Psoas muscle (tissue), 8 donors: Measurements from ENCODE around the gene FAM131C. TPM values are rescaled to one million over a fixed set of nuclear protein-coding genes. Genes with fewer than 3 reads are reported as not detected.
"Not testable (repeated sequence)": the region's sequence is repeated elsewhere in the genome, so short reads cannot be mapped to it uniquely, and the experiment has no call there.

ENCODE experiments used
- ATAC-seq, 4 donors: fragments of 200-7000 bp; cut with Tn5 transposase; one replicate each; pipeline ENCODE4 v1.9.1; 2020; ENCODE audit warnings: moderate library complexity in 3 of 4, mild to moderate bottlenecking in 2 of 4
- DNase-seq, 2 donors: peaks; one replicate each; pipeline ENCODE4 v3.0.0-alpha.2; 2020
- H3K27ac ChIP-seq: fragments of 200-600 bp; one replicate; pipeline ENCODE4 v1.8.0; 2022
- H3K27me3 ChIP-seq, 3 donors: fragments of 200-600 bp in 1 of 3; one replicate each; pipeline versions ENCODE4 v1.6.1 to v1.8.0; 2013 to 2022; ENCODE audit warnings: low read length in 2 of 3, mild to moderate bottlenecking in 2 of 3, moderate library complexity in 1 of 3; ENCODE audit not compliant: insufficient read depth in 3 of 3
- H3K36me3 ChIP-seq, 2 donors: fragments of 200-600 bp in 1 of 2; one replicate each; pipeline versions ENCODE4 v1.6.1 to v1.8.0; 2013 to 2022; ENCODE audit warnings: low read depth in 1 of 2, mild to moderate bottlenecking in 1 of 2, moderate library complexity in 1 of 2; ENCODE audit not compliant: insufficient read depth in 1 of 2
- H3K4me1 ChIP-seq: fragments of 200-600 bp; one replicate; pipeline ENCODE4 v1.8.0; 2022
- H3K4me3 ChIP-seq: fragments of 200-600 bp; one replicate; pipeline ENCODE4 v1.8.0; 2022; ENCODE audit warnings: mild to moderate bottlenecking
- H3K9me3 ChIP-seq: fragments of 200-600 bp; one replicate; pipeline ENCODE4 v1.8.0; 2022
- CTCF ChIP-seq: fragments of 200-600 bp; IDR thresholded peaks from one replicate; pipeline ENCODE4 v1.8.0; 2022; ENCODE audit warnings: antibody characterized with exemption
- WGBS, 3 donors: extraction: QIAGEN DNeasy Blood & Tissue Kit; methylation state at CpG; one replicate each; pipeline versions ENCODE4 v1.1.6 to v1.1.7; 2013; 5-methylcytosine and 5-hydroxymethylcytosine counted together
- intact Hi-C, 2 donors: fragments of 100-400 bp; cut with DNase I; formaldehyde crosslinking; loops; one replicate each; pipeline versions ENCODE4 v1.11.0 to v1.14.2; 2022
- polyA plus RNA-seq, 3 donors: library from polyadenylated mRNA; stranded (reverse); fragments of 200-250 nt; gene quantifications; one replicate each; pipeline ENCODE4 v1.2.3, GENCODE V29; 2013
- total RNA-seq, 4 donors: library from RNA; stranded (reverse); fragmentation: NEBNext Ultra II Directional in 2 of 4; extraction: Animal tissue kit (Norgen Biotek cat#: 25700) in 2 of 4; gene quantifications; one replicate each; pipeline versions ENCODE4 v1.2.1 to v1.2.4, GENCODE V29; 2021 to 2023
- donor health status: healthy with polysubstance abuse.
- donor health status: DM: no; HTN: no; CAD: no; lungs with moderate emphysema.
- donor health status: Bipolar disorder and iron deficiency.
- donor health status: healthy.
- donor health status: DM: yes; HTN: yes; CAD: no.
- donor health status: DM: no; HTN: no; CAD: no.
- donor health status: DM: no; HTN: no; CAD: no.
- donor health status: DM: yes; HTN: yes; CAD: no.

Gene FAM131C
- total and polyA plus RNA-seq, 7 donors = 0.01 to 0.51 (median 0.06) TPM; not detected in 4

GRCh38 chr1:16031551-16031950, 41.9 kb downstream of the FAM131C start:
- peaks cover 0 to 2% (median 0%) of the 10 kb centered on the region in 3 donors for H3K27me3 ChIP-seq
- DNase-seq (no peak), ATAC-seq (no peak)
- 84 to 88% (median 85%) methylated on average over 8 of the region's 8 CpGs for WGBS, 3 donors
- H3K4me3 ChIP-seq = no peak overlapping the region
- intact Hi-C loops = no loop called here
- TF ChIP-seq CTCF = no peak
- H3K27ac ChIP-seq = no peak overlapping the region
- no peaks in the 10 kb centered on the region for H3K9me3 ChIP-seq
- H3K36me3 ChIP-seq = no peaks in the 10 kb centered on the region
- H3K4me1 ChIP-seq = no peaks in the 10 kb centered on the region

- Histone ChIP-seq H3K27ac (no peak overlapping the region), H3K4me1 (no peaks in the 10 kb centered on the region), H3K36me3 (no peaks in the 10 kb centered on the region), H3K27me3 (peaks cover 0 to 2% (median 0%) of the 10 kb centered on the region in 3 donors), H3K4me3 (no peak overlapping the region), H3K9me3 (no peaks in the 10 kb centered on the region)
- WGBS, 3 donors = 93 to 100% methylated on average over 1 of the region's 1 CpG; no CpG with 5 or more reads in 1 of the 3 donors
- DNase-seq (no peak), ATAC-seq (no peak)
- TF ChIP-seq CTCF = no peak
- intact Hi-C loops = no loop called here
Measured at GRCh38 chr1:16029288-16029687, 44.2 kb downstream of the FAM131C start.

- H3K4me1 ChIP-seq, H3K36me3 ChIP-seq, intact Hi-C loops, DNase-seq, ATAC-seq, H3K27ac ChIP-seq, H3K9me3 ChIP-seq, H3K27me3 ChIP-seq, H3K4me3 ChIP-seq: not testable (repeated sequence)
- WGBS, 3 donors = 76 to 79% (median 79%) methylated on average over 8 to 13 of the region's 13 CpGs
Measured at GRCh38 chr1:16029003-16029268, 44.5 kb downstream of the FAM131C start.

- intact Hi-C loops = no loop called here
- H3K4me1 ChIP-seq = no peaks in the 10 kb centered on the region
- H3K36me3 ChIP-seq = no peaks in the 10 kb centered on the region
- WGBS, 3 donors = 70 to 76% (median 73%) methylated on average over 19 of the region's 19 CpGs
- H3K9me3 ChIP-seq = no peaks in the 10 kb centered on the region
- no peak for TF ChIP-seq CTCF
- no peak for ATAC-seq
- H3K27ac ChIP-seq = no peak overlapping the region
- DNase-seq = no peak
- H3K4me3 ChIP-seq = no peak overlapping the region
- peaks cover 0 to 2% (median 0%) of the 10 kb centered on the region in 3 donors for H3K27me3 ChIP-seq
Measured at GRCh38 chr1:16028237-16029002, 45.0 kb downstream of the FAM131C start.

- Histone ChIP-seq H3K4me3 (peak overlapping the region; percentile 43), H3K9me3 (no peaks in the 10 kb centered on the region), H3K27ac (no peak overlapping the region), H3K27me3 (peaks cover 0 to 2% (median 0%) of the 10 kb centered on the region in 3 donors), H3K4me1 (no peaks in the 10 kb centered on the region), H3K36me3 (no peaks in the 10 kb centered on the region)
- 17 to 24% (median 24%) methylated on average over 22 to 33 of the region's 33 CpGs for WGBS, 3 donors
- peak in 1 of 2 donors; percentile 54 for DNase-seq
- no peak for TF ChIP-seq CTCF
- ATAC-seq = peak in 3 of 4 donors; percentile 7 to 39 (median 17)
- intact Hi-C loops = no loop called here
Measured at GRCh38 chr1:16026723-16027484, 46.5 kb downstream of the FAM131C start.

GRCh38 chr1:16026302-16026701, 47.1 kb downstream of the FAM131C start:
- intact Hi-C loops, H3K4me1 ChIP-seq, H3K27me3 ChIP-seq, DNase-seq, H3K9me3 ChIP-seq, H3K27ac ChIP-seq, ATAC-seq, H3K36me3 ChIP-seq: not testable (repeated sequence)
- WGBS, 3 donors = 47 to 50% (median 50%) methylated on average over 9 of the region's 10 CpGs
- peak overlapping the region; percentile 43 for H3K4me3 ChIP-seq
